MM.1S (cell line): ENCODE measurements around the gene HGFAC.

ENCODE experiments used
- EZH2 ChIP-seq: fragments of 300-600 bp; sonication (generic); optimal IDR thresholded peaks from 2 replicates; pipeline ENCODE3; 2017; ENCODE audit warnings: low read depth, mild to moderate bottlenecking, antibody characterized with exemption, low read length, mixed read lengths
- EZH2phosphoT487 ChIP-seq: fragments of 300-600 bp; sonication (generic); IDR thresholded peaks from 2 replicates; pipeline ENCODE4 v1.6.1; 2018; ENCODE audit warnings: antibody characterized with exemption, low read length
- TF ChIP-seq, protein P1 (sequence below): fragments of 300-600 bp; sonication (generic); IDR thresholded peaks from 2 replicates; pipeline ENCODE4 v1.5.1; 2016; ENCODE audit warnings: antibody characterized with exemption, low read length, mixed read lengths

- TF ChIP-seq, protein P1, sequence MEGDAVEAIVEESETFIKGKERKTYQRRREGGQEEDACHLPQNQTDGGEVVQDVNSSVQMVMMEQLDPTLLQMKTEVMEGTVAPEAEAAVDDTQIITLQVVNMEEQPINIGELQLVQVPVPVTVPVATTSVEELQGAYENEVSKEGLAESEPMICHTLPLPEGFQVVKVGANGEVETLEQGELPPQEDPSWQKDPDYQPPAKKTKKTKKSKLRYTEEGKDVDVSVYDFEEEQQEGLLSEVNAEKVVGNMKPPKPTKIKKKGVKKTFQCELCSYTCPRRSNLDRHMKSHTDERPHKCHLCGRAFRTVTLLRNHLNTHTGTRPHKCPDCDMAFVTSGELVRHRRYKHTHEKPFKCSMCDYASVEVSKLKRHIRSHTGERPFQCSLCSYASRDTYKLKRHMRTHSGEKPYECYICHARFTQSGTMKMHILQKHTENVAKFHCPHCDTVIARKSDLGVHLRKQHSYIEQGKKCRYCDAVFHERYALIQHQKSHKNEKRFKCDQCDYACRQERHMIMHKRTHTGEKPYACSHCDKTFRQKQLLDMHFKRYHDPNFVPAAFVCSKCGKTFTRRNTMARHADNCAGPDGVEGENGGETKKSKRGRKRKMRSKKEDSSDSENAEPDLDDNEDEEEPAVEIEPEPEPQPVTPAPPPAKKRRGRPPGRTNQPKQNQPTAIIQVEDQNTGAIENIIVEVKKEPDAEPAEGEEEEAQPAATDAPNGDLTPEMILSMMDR: no peak
- TF ChIP-seq EZH2 (no peak), EZH2phosphoT487 (no peak)
These were observed 4.2 kb downstream of the HGFAC start for GRCh38 chr4:3445829-3446545.
